ENCODE results near the gene BTF3L4.
A peak's percentile ranks its signal among the peaks of the same experiment; 100 is the strongest.
"Not testable (repeated sequence)": the region's sequence is repeated elsewhere in the genome, so short reads cannot be mapped to it uniquely, and the experiment has no call there.

The BTF3L4 gene

GRCh38 chr1:52056163-52056936, at the start of gene BTF3L4:
TSS of gene BTF3L4 (plus strand) at chr1:52056295. CDS start at chr1:52059848, 3,553 bp downstream.
- peak; percentile 84 to 94 for DNase-seq (ENCODE audit: low read depth in 2 of 2)

GRCh38 chr1:52007215-52008002, 48.7 kb upstream of the BTF3L4 start:
- no peak for DNase-seq (ENCODE audit: low read depth in 2 of 2)

- DNase-seq (ENCODE audit: low read depth in 2 of 2) = no peak
Observed at GRCh38 chr1:52008071-52008809, 47.9 kb upstream of the BTF3L4 start.

- DNase-seq (ENCODE audit: low read depth in 2 of 2) = no peak
Observed at GRCh38 chr1:52022133-52022532, 34.0 kb upstream of the BTF3L4 start.

GRCh38 chr1:52026278-52026677, 29.8 kb upstream of the BTF3L4 start:
- DNase-seq (ENCODE audit: low read depth in 2 of 2) = no peak

- DNase-seq (ENCODE audit: low read depth in 2 of 2) = no peak
Observed at GRCh38 chr1:52028328-52028727, 27.8 kb upstream of the BTF3L4 start.

- not testable (repeated sequence) for DNase-seq (ENCODE audit: low read depth in 2 of 2)
Observed at GRCh38 chr1:52028839-52029238, 27.3 kb upstream of the BTF3L4 start.

GRCh38 chr1:52032124-52032784, 23.8 kb upstream of the BTF3L4 start:
- no peak for DNase-seq (ENCODE audit: low read depth in 2 of 2)

- peak in 1 of 2 experiments; percentile 5 for DNase-seq (ENCODE audit: low read depth in 2 of 2)
Observed at GRCh38 chr1:52032785-52033131, 23.3 kb upstream of the BTF3L4 start.

GRCh38 chr1:52033190-52034049, 22.7 kb upstream of the BTF3L4 start, which contains the start of gene KTI12:
TSS of gene KTI12 (minus strand) at chr1:52033810. CDS start at chr1:52033761, 49 bp downstream.
- peak; percentile 72 to 78 for DNase-seq (ENCODE audit: low read depth in 2 of 2)

- no peak for DNase-seq (ENCODE audit: low read depth in 2 of 2)
Observed at GRCh38 chr1:52034050-52034384, 22.1 kb upstream of the BTF3L4 start.

GRCh38 chr1:52037402-52037814, 18.7 kb upstream of the BTF3L4 start:
- no peak for DNase-seq (ENCODE audit: low read depth in 2 of 2)

- DNase-seq (ENCODE audit: low read depth in 2 of 2) = no peak
Observed at GRCh38 chr1:52037909-52038308, 18.2 kb upstream of the BTF3L4 start.

- no peak for DNase-seq (ENCODE audit: low read depth in 2 of 2)
Observed at GRCh38 chr1:52041551-52042185, 14.4 kb upstream of the BTF3L4 start.

- DNase-seq (ENCODE audit: low read depth in 2 of 2) = no peak
Observed at GRCh38 chr1:52045236-52045635, 10.9 kb upstream of the BTF3L4 start.

- not testable (repeated sequence) for DNase-seq (ENCODE audit: low read depth in 2 of 2)
Observed at GRCh38 chr1:52045666-52046195, 10.4 kb upstream of the BTF3L4 start.

GRCh38 chr1:52049337-52049736, 6.8 kb upstream of the BTF3L4 start:
- DNase-seq (ENCODE audit: low read depth in 2 of 2) = not testable (repeated sequence)

GRCh38 chr1:52053862-52054261, 2.2 kb upstream of the BTF3L4 start:
- DNase-seq (ENCODE audit: low read depth in 2 of 2) = no peak

- no peak for DNase-seq (ENCODE audit: low read depth in 2 of 2)
Observed at GRCh38 chr1:52054496-52055065, 1.5 kb upstream of the BTF3L4 start.
